ENCODE results near the gene SPCS1.

Gene SPCS1

GRCh38 chr3:52704611-52705437 is 1.1 kb upstream of the SPCS1 start:
- Histone ChIP-seq H3K9me3 (ENCODE audit: insufficient read depth, low read length, severe bottlenecking) (no peaks in the 10 kb centered on the region), H3K9ac (ENCODE audit: low read depth, low read length) (peak overlapping the region; percentile 69), H3K79me2 (ENCODE audit: insufficient read depth, low read length) (peaks cover 56% of the 10 kb centered on the region), H4K20me1 (ENCODE audit: insufficient read depth, low read length) (0 out of 2 replicates have a peak, but pooled peaks cover 6% of the 10 kb centered on the region), H3K4me1 (ENCODE audit: insufficient read depth, low read length) (peaks cover 35% of the 10 kb centered on the region), H2AFZ (ENCODE audit: low read depth, low read length) (peak overlapping the region; percentile 97), H3K36me3 (ENCODE audit: insufficient read depth, low read length) (peaks cover 24% of the 10 kb centered on the region), H3K27me3 (ENCODE audit: insufficient read depth, low read length, poor library complexity) (no peaks in the 10 kb centered on the region), H3K27ac (ENCODE audit: low read length) (peak overlapping the region; percentile 80), H3K4me2 (ENCODE audit: insufficient read depth, low read length) (peak overlapping the region; percentile 99), H3K4me3 (ENCODE audit: low read depth in 1 of 2, low read length in 2 of 2) (peak overlapping the region; percentile 58 to 81)
- TF ChIP-seq CTCF (IDR thresholded peaks at IDR 0.05; ENCODE audit: borderline replicate concordance, extremely low read depth, low read length, poor library complexity, severe bottlenecking) (no peak), EZH2 (IDR thresholded peaks at IDR 0.05; ENCODE audit: borderline replicate concordance, low read depth, low read length, severe bottlenecking) (no peak)
- peak; percentile 4; the same call in 2 of the 3 replicates for ATAC-seq (ENCODE audit: insufficient read depth, low read depth)
- peak; percentile 24 for DNase-seq

DNA sequence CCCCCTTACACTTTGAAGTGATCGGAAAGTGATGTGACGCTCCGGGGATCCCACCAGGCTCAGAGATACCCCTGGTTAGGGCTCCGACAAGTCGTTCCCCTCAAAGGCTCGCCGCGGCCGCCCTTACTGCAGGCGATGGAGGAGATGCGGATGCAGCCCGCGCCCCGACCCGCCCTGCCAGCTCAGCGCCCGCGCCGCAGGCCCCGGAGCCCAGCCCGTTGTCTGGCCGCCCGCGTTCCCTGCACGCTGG is 543 bp upstream of the SPCS1 start:
- H3K27ac ChIP-seq (ENCODE audit: low read length), result peak overlapping the region; percentile 80
- H4K20me1 ChIP-seq (ENCODE audit: insufficient read depth, low read length), result 0 out of 2 replicates have a peak, but pooled peaks cover 6% of the 10 kb centered on the region
- peak overlapping the region; percentile 69 for H3K9ac ChIP-seq (ENCODE audit: low read depth, low read length)
- H3K79me2 ChIP-seq (ENCODE audit: insufficient read depth, low read length), result peaks cover 56% of the 10 kb centered on the region
- peak overlapping the region; percentile 99 for H3K4me2 ChIP-seq (ENCODE audit: insufficient read depth, low read length)
- DNase-seq, result no peak
- H2AFZ ChIP-seq (ENCODE audit: low read depth, low read length), result peak overlapping the region; percentile 97
- H3K9me3 ChIP-seq (ENCODE audit: insufficient read depth, low read length, severe bottlenecking), result no peaks in the 10 kb centered on the region
- TF ChIP-seq CTCF (IDR thresholded peaks at IDR 0.05; ENCODE audit: borderline replicate concordance, extremely low read depth, low read length, poor library complexity, severe bottlenecking), result no peak
- TF ChIP-seq EZH2 (IDR thresholded peaks at IDR 0.05; ENCODE audit: borderline replicate concordance, low read depth, low read length, severe bottlenecking), result no peak
- ATAC-seq (ENCODE audit: insufficient read depth, low read depth), result no peak; the same call in 1 of the 3 replicates
- H3K36me3 ChIP-seq (ENCODE audit: insufficient read depth, low read length), result peaks cover 22% of the 10 kb centered on the region
- peak overlapping the region; percentile 58 to 81 for H3K4me3 ChIP-seq (ENCODE audit: low read depth in 1 of 2, low read length in 2 of 2)
- peaks cover 35% of the 10 kb centered on the region for H3K4me1 ChIP-seq (ENCODE audit: insufficient read depth, low read length)
- no peaks in the 10 kb centered on the region for H3K27me3 ChIP-seq (ENCODE audit: insufficient read depth, low read length, poor library complexity)

DNA sequence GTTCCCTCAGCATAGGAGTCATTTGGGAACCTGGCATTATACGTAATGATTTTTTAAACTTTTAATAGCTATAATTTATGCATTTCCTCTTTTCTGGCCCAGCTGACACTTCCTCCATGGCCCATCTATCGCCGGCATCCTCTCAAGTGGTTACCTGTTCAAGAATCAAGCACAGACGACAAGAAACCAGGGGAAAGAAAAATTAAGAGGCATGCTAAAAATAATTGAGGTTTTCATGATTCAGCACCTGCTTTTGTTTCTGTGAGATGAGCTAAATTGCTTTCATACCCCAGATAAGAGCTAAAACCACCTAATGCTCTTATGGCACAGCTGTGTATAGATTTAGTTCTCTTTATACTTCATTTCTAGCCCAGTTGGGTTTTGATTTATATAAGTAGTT is 1.7 kb downstream of the SPCS1 start:
- TF ChIP-seq CTCF (IDR thresholded peaks at IDR 0.05; ENCODE audit: borderline replicate concordance, extremely low read depth, low read length, poor library complexity, severe bottlenecking) (no peak), EZH2 (IDR thresholded peaks at IDR 0.05; ENCODE audit: borderline replicate concordance, low read depth, low read length, severe bottlenecking) (no peak)
- H3K9ac ChIP-seq (ENCODE audit: low read depth, low read length), result peak overlapping the region; percentile 69

More for the DNA sequence above, 1.7 kb downstream of the SPCS1 start:
- Histone ChIP-seq H3K9me3 (ENCODE audit: insufficient read depth, low read length, severe bottlenecking) (no peaks in the 10 kb centered on the region), H3K79me2 (ENCODE audit: insufficient read depth, low read length) (peaks cover 49% of the 10 kb centered on the region), H2AFZ (ENCODE audit: low read depth, low read length) (no peak overlapping the region), H3K4me1 (ENCODE audit: insufficient read depth, low read length) (peaks cover 35% of the 10 kb centered on the region), H3K36me3 (ENCODE audit: insufficient read depth, low read length) (peaks cover 33% of the 10 kb centered on the region), H3K27me3 (ENCODE audit: insufficient read depth, low read length, poor library complexity) (no peaks in the 10 kb centered on the region), H3K4me3 (ENCODE audit: low read depth in 1 of 2, low read length in 2 of 2) (peak overlapping the region in 1 of 2 experiments; percentile 81; a peak in 2 of 4 replicates), H3K27ac (ENCODE audit: low read length) (no peak overlapping the region), H4K20me1 (ENCODE audit: insufficient read depth, low read length) (0 out of 2 replicates have a peak, but pooled peaks cover 6% of the 10 kb centered on the region), H3K4me2 (ENCODE audit: insufficient read depth, low read length) (peak overlapping the region; percentile 99)
- ATAC-seq (ENCODE audit: insufficient read depth, low read depth) (no peak), DNase-seq (no peak)

Measured in DND-41 (cell line).